ENCODE data around the gene POU6F2. TPM values are rescaled to one million over a fixed set of nuclear protein-coding genes. Genes with fewer than 3 reads are reported as not detected.

Gene POU6F2
- total and polyA plus RNA-seq, 7 donors, result 0.01 TPM; not detected in 6

GRCh38 chr7:39407723-39408122 lies 430.0 kb downstream of the POU6F2 start:
- DNase-seq (no peak), ATAC-seq (no peak)
- intact Hi-C loops (cut with DNase I), result no loop called here
- no peaks in the 10 kb centered on the region for H3K9me3 ChIP-seq
- H3K27ac ChIP-seq, result no peak overlapping the region
- H3K27me3 ChIP-seq (ENCODE audit: insufficient read depth in 3 of 3, low read length in 2 of 3), result peaks cover 0 to 16% (median 0%) of the 10 kb centered on the region in 3 donors
- no peaks in the 10 kb centered on the region for H3K36me3 ChIP-seq (ENCODE audit: insufficient read depth in 1 of 2, low read depth in 1 of 2)
- no peak overlapping the region for H3K4me3 ChIP-seq
- no peaks in the 10 kb centered on the region for H3K4me1 ChIP-seq
- TF ChIP-seq CTCF (IDR thresholded peaks at IDR 0.05), result no peak
- WGBS, 3 donors, result 46 to 58% (median 53%) methylated on average over 8 of the region's 8 CpGs

GRCh38 chr7:39408906-39409305 lies 431.2 kb downstream of the POU6F2 start:
- intact Hi-C loops (cut with DNase I), result no loop called here
- Histone ChIP-seq H3K4me1 (peaks cover 4% of the 10 kb centered on the region), H3K9me3 (no peaks in the 10 kb centered on the region), H3K27me3 (ENCODE audit: insufficient read depth in 3 of 3, low read length in 2 of 3) (peaks cover 0 to 20% (median 2%) of the 10 kb centered on the region in 3 donors), H3K27ac (no peak overlapping the region), H3K36me3 (ENCODE audit: insufficient read depth in 1 of 2, low read depth in 1 of 2) (no peaks in the 10 kb centered on the region), H3K4me3 (no peak overlapping the region)
- DNase-seq (no peak), ATAC-seq (no peak)
- WGBS, 3 donors, result 82 to 92% (median 86%) methylated on average over 1 of the region's 1 CpG
- no peak for TF ChIP-seq CTCF (IDR thresholded peaks at IDR 0.05)

- no peaks in the 10 kb centered on the region for H3K9me3 ChIP-seq
- WGBS, 3 donors, result 43 to 62% (median 49%) methylated on average over 5 of the region's 5 CpGs
- no peaks in the 10 kb centered on the region for H3K36me3 ChIP-seq (ENCODE audit: insufficient read depth in 1 of 2, low read depth in 1 of 2)
- no peak overlapping the region for H3K4me3 ChIP-seq
- H3K27ac ChIP-seq, result no peak overlapping the region
- peaks cover 0 to 37% (median 2%) of the 10 kb centered on the region in 3 donors for H3K27me3 ChIP-seq (ENCODE audit: insufficient read depth in 3 of 3, low read length in 2 of 3)
- TF ChIP-seq CTCF (IDR thresholded peaks at IDR 0.05), result no peak
- ATAC-seq (no peak), DNase-seq (no peak)
- intact Hi-C loops (cut with DNase I), result no loop called here
- H3K4me1 ChIP-seq, result peaks cover 6% of the 10 kb centered on the region
Observed at GRCh38 chr7:39410582-39410981, 432.9 kb downstream of the POU6F2 start.

GRCh38 chr7:39413636-39414223 lies 436.0 kb downstream of the POU6F2 start:
- Histone ChIP-seq H3K27me3 (ENCODE audit: insufficient read depth in 3 of 3, low read length in 2 of 3) (peaks cover 0 to 34% (median 2%) of the 10 kb centered on the region in 3 donors), H3K36me3 (ENCODE audit: insufficient read depth in 1 of 2, low read depth in 1 of 2) (no peaks in the 10 kb centered on the region), H3K9me3 (no peaks in the 10 kb centered on the region), H3K4me3 (peak overlapping the region; percentile 66), H3K4me1 (peaks cover 6% of the 10 kb centered on the region), H3K27ac (no peak overlapping the region)
- TF ChIP-seq CTCF (IDR thresholded peaks at IDR 0.05), result no peak
- intact Hi-C loops (cut with DNase I), result no loop called here
- ATAC-seq (no peak), DNase-seq (no peak)
- WGBS, 3 donors, result 5 to 7% (median 6%) methylated on average over 25 of the region's 25 CpGs

All from psoas muscle (tissue), 8 donors.